HG03457 (cell line): ENCODE measurements around the gene L1TD1.
"Not testable (repeated sequence)": the region's sequence is repeated elsewhere in the genome, so short reads cannot be mapped to it uniquely, and the experiment has no call there.

Experiments
- ATAC-seq: cut with Tn5 transposase; IDR thresholded peaks from one replicate; pipeline ENCODE4 v1.9.1; 2021; ENCODE audit warnings: moderate number of reproducible peaks; ENCODE audit not compliant: unreplicated experiment

Gene L1TD1

DNA sequence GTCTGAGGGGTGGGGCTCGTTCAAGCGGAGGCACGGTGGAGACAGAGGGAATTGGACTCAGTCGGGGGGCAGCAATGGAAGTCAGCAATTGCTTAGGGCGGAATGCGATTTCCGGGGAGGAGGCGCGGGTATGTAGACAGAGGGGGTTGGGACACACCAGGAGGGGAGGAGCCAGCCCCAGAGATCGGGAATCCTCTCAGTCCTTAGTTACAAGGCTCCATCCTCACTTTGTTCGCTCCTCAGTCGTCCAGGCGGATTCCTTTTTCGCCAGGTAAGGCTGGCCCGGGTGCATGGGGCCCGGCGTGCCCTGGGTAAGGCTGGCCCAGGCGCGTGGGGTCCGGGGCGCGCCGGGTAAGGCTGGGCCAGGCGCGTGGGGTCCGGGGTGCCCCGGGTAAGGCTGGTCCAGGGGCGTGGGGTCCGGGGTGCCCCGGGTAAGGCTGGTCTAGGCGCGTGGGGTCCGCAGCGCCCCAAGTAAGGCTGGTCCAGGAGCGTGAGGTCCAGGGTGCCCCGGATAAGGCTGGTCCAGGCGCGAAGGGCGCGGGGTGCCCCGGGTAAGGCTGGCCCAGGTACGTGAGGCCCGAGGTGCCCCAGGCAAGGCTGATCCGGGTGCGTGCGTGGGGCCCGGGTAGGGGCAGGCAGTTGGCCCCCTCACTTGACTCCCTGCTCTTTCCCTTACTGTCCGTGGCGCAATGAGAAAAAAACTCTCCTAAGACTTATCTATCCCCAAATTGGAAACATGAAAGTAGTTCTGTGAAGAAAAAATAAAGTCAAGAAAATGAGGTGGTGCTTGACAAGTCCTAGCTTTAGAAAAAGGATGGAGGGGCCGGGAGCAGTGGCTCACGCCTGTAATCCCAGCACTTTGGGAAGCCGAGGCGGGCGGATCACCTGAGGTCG lies at the start of gene L1TD1:
Gene L1TD1, plus strand, starts transcription at position 199 of the 894 bp plus-strand sequence. CDS start 11,780 bp downstream, outside the sequence.
- ATAC-seq, result no peak

DNA sequence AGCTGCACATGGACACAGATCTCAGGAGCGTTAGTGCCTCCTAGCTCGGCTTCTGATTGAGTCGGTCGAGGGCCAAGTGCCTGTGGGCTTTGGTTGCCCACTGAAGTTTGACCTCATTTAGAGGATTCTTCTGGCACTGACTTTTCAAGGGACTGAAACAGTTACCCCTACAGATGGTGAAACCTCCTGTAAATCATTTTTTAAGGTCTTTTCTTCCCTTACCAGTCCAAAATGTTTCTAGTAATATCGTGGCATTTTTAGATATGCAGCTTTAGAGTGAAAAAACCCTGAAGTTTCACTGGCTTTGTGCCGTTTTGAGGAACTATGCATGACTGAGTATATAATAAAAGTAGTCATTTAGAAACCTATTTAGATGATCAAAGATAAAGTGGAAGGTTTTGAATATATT lies 34.7 kb upstream of the L1TD1 start:
- peak; percentile 60 for ATAC-seq

DNA sequence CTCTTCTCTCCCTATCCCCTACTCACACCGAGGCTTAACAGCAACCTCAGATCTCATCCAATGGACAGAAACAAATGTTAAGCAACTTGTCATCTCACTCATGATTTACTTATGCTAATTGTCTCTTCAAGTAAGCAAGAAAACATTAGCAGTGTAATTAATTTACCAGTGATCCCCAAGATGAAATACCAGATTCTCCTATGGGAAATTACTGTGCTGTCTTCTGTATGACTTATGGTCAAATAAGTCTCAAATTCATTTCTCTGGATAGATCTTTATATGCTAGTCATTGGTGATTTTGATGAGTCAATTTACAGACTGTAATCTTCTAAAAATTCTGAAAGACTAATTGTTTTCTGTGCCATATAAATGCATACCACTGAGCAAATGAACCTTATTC lies 32.9 kb upstream of the L1TD1 start:
- no peak for ATAC-seq

- not testable (repeated sequence) for ATAC-seq
Observed at GRCh38 chr1:62170380-62170779, 24.3 kb upstream of the L1TD1 start.

- no peak for ATAC-seq
Observed at GRCh38 chr1:62175568-62176179, 19.0 kb upstream of the L1TD1 start.

DNA sequence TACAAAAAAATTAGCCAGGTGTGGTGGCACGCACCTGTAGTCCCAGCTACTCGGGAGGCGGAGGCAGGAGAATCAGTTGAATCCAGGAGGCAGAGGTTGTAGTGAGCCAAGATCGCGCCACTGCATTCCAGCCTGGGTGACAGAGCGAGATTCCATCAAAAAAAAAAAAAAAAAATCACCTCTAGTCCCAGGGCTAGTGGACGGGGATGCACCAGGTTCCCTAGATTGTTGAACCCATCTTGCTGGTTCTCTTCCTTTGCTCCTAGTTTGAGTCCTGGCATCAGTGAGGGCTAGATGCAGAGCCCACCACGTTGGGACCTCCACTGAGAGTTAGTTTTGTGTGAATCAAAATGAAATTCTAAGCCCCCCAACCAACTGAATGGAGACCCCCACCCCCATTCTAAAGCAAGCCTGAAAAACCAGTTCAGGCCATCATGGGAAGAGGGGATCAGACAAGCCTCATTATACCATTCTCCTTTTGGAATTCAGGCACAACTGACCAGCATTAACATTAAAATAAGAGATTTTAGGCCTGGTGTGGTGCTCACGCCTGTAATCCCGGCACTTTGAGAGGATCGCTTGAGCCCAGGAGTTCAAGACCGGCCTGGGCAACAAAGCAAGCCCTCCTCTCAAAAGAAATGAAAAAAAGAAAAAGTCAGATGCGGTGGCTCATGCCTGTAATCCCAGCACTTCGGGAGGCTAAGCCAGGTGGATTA lies 17.9 kb upstream of the L1TD1 start:
- ATAC-seq, result no peak

GRCh38 chr1:62177621-62178020 lies 17.0 kb upstream of the L1TD1 start:
- no peak for ATAC-seq

DNA sequence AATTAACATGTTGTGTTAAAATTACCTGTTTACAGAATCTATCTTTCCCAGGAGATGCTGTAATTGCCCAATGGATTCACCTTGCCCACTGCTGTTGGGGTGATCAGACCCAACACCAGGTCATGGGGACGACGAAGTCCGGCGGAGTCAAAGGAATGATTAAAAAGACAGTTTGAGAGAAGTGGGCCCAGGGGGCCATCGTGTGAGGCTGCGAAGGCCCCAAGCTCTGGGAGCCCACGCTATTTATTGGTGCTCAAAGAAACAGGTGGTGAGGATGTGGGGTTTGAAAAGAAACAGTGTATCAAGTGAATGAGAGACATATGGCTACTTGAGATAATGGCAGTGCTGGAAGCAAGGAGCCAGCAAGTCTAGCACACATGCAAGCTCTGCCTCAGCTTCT lies 16.3 kb upstream of the L1TD1 start:
- no peak for ATAC-seq

DNA sequence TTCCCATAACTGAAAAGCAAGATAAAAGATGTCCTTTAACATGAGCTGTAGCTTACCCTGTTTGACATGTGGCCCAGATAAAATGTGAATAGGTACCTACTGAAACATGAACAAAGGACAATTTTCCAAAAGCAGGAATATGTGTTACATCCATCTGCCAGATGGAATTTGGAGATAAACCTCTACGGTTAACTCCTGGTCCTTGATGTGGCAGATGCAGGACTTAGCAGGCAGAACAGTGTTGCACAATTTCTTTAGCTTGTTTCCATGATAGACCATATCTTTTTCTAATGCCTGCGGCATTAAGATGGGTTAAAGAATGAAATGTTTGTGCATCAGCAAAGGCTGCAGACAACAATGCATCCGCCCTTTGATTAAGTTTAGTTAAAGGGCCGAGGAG lies 14.6 kb upstream of the L1TD1 start:
- not testable (repeated sequence) for ATAC-seq

DNA sequence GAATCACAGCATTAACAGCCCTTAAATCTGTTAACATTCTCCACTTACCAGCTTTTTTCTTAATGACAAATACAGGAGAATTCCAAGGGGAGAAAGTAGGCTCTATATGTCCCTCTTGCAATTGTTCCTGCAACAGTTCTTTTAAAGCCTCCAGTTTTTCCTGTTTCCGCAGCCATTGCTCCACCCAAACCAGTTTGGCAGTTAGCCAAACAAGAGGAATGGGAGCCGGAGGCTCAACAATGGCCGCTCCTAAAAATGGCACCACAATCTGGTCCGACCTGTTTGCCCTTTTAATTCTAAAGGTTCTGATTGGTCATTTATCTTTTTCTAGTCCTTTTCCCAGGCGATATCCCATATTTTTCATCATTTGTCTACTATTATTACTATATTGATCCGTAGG lies 14.0 kb upstream of the L1TD1 start:
- no peak for ATAC-seq

DNA sequence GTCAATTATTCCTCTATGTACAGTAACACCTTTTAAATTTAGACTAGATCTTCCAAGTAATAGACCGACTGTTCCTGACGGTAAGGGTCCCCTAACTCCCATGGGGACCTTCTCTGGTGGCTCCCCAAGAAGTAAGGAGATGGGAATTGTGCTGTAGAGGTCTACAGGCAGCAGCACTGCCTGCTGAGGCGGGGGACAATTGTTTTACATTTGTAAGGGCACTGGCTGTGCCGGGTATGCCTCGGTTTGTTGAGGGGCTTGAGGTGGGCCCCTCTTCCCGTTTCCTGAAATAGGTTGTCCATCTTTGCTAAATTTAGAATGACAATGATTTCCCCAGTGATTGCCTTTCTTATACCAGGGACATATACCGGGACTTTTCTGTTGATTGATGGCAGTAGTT lies 13.1 kb upstream of the L1TD1 start:
- no peak for ATAC-seq

DNA sequence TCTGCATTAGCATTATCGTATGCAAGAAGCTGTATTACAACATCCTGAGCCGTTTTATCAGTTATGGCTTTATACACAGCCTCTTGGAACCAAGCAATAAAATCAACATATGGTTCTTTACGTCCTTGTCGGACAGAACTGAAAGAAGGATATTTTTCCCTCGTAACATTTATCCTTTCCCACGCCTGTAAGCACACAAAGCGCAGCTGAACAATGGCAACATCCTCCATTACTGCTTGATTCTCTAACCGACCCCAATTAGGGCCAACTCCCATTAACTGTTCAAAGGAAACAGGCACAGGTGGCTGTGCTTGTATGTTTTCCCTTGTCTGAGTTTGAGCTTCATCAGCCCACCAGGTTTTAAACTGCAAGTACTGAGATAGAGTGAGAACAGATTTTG lies 12.5 kb upstream of the L1TD1 start:
- not testable (repeated sequence) for ATAC-seq

DNA sequence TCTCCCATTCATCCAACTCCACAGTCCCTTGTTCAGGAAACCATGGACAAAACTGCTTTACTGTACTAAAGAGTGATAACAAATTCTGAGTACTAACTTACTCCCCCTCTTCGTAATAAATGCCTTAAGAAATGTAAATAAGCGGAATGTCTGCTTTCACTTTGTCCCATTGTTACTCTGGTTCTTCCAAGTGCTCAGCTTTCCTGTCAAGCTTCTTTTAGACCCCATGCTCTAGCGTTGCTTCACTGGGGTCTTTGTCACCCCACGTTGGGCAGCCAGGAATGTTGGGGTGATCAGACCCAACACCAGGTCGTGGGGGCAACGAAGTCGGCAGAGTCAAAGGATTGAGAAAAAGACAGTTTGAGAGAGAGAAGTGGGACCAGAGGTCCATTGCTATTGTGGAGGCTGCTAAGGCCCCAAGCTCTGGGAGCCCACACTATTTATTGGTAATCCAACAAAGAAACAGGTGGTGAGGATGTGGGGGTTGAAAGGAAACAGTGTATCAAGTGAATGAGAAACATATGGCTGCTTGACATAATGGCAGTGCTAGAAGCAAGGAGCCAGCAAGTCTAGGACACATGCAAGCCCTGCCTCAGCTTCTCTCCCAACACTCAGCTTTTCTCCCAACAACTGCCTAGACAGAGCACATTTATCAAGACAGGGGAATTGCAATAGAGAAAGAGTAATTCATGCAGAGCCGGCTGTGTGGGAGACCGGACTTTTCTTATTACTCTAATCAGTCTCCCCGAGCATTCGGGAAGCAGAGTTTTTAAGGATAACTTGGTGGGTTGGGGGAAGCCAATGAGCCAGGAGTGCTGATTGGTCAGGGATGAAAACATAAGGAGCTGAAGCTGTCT lies 11.3 kb upstream of the L1TD1 start:
- not testable (repeated sequence) for ATAC-seq

- no peak for ATAC-seq
Observed at GRCh38 chr1:62184336-62184735, 10.3 kb upstream of the L1TD1 start.

DNA sequence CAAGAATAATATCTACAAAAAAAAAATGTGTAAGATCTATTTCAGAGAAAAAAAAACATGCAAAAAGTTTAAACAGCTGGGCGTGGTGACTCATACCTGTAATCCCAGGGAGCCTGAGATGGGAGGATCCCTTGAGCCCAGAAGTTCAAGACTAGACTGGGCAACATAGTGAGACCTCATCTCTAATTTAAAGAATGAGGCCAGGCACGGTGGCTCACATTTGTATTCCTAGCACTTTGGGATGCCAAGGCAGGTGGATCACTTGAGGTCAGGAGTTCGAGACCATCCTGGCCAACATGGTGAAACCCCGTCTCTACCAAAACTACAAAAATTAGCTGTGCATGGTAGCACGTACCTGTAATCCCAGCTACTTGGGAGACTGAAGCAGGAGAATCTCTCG lies 9.4 kb upstream of the L1TD1 start:
- ATAC-seq, result not testable (repeated sequence)

DNA sequence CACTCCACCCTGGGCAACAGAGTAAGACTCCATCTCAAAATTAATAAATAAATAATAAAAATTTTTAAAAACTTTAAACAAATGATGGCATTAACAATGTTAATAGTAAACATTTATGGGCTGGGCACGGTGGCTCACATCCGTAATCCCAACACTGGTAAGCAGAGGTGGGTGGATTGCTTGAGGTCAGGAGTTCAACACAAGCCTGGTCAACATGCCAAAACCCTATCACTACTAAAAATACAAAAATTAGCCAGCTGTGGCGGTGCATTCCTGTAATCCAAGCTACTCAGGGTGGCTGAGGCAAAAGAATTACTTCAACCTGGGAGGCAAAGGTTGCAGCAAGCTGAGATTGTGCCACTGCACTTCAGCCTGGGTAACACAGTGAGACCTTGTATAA lies 9.0 kb upstream of the L1TD1 start:
- no peak for ATAC-seq

DNA sequence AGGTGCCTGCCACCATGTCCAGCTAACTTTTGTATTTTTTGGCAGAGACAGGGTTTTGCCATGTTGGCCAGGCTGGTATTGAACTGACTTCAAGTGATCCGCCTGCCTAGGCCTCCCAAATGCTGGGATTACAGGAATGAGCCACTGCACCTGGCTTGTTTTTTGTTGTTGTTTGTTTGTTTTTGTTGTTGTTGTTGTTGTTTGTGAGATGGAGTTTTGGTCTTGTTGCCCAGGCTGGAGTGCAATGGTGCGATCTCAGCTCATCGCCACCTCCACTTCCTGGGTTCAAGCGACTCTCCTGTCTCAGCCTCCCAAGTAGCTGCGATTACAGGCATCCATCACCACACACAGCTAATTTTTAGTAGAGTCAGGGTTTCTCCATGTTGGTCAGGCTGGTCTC lies 7.1 kb upstream of the L1TD1 start:
- ATAC-seq, result no peak

DNA sequence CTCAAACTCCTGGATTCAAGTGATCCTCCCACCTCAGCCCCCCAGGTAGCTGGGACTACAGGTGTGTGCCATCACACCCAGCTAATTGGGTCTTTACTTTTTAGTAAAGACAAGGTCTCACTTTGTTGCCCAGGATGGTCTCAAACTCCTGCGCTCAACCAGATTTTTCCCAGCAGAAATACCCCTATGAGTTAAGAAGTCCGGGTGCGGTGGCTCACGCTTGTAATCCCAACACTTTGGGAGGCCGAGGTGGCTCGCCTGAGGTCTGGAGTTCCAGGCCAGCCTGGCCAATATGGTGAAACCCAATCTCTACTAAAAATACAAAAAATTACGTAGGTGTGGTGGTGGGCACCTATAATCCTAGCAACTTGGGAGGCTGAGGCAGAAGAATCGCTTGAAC lies 6.5 kb upstream of the L1TD1 start:
- ATAC-seq, result no peak

GRCh38 chr1:62196086-62196690 lies 1.5 kb downstream of the L1TD1 start:
- no peak for ATAC-seq

DNA sequence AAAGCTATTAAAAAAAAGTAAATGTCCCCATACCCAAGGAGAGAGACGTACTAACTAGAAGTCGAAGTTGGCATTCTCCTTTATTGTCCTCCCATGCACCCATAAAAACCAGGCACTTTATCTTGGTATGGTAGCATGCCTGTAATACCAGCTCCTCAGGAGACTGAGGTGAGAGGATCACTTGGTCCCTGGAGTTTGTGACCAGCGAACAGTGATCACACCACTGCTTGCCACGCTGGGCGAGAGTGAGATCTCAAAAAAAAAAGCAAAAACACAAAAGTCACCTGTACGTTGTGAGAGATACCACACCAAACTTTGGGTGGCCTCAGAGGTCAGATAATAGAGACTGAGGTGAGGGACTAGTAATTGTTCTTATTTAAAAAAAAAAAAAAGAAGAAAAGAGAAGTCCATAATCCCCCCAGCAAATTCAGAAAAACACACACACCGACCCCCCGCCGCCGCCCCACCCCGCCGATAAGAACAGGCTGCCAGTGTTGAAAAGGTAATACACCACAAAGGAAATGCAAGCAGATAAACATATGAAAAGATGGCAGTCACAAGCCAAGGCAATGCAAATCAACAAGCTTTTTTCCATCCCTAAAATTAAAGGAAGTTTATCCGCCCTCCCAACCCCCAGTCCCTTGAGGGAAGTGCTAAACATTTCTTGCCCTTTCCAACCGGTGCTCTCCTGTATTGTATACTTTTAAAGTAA lies 3.6 kb downstream of the L1TD1 start:
- no peak for ATAC-seq
